HUES64 (cell line): ENCODE data around the gene NNT.
"Not testable (repeated sequence)": the region's sequence is repeated elsewhere in the genome, so short reads cannot be mapped to it uniquely, and the experiment has no call there.

Experiments
- H3K27ac ChIP-seq: 2 replicates; pipeline ENCODE4 v1.7.0; 2013; ENCODE audit warnings: low read depth, low read length, inconsistent platforms
- H3K27me3 ChIP-seq: 2 replicates; pipeline ENCODE4 v1.6.1; 2013; ENCODE audit warnings: mild to moderate bottlenecking, low read length; ENCODE audit not compliant: insufficient read depth
- H3K36me3 ChIP-seq: 2 replicates; pipeline ENCODE4 v1.6.1; 2013; ENCODE audit warnings: mild to moderate bottlenecking, low read length; ENCODE audit not compliant: insufficient read depth
- H3K4me1 ChIP-seq: 2 replicates; pipeline ENCODE4 v1.6.1; 2013; ENCODE audit warnings: mild to moderate bottlenecking, low read length, moderate library complexity; ENCODE audit not compliant: insufficient read depth
- H3K4me3 ChIP-seq: 2 replicates; pipeline ENCODE4 v1.5.1; 2013; ENCODE audit warnings: mild to moderate bottlenecking, low read length, moderate library complexity
- H3K9ac ChIP-seq: 2 replicates; pipeline ENCODE4 v1.6.1; 2013; ENCODE audit warnings: mild to moderate bottlenecking, low read depth, low read length
- H3K9me3 ChIP-seq: 2 replicates; pipeline ENCODE4 v1.6.1; 2013; ENCODE audit warnings: low read depth, low read length; ENCODE audit not compliant: insufficient read depth
- WGBS: fragments of 150-250, 120-280 bp; methylation state at CpG from one replicate; pipeline ENCODE4 v1.1.7; 2013; ENCODE audit warnings: missing lambda C conversion rate; 5-methylcytosine and 5-hydroxymethylcytosine counted together

The NNT gene

DNA sequence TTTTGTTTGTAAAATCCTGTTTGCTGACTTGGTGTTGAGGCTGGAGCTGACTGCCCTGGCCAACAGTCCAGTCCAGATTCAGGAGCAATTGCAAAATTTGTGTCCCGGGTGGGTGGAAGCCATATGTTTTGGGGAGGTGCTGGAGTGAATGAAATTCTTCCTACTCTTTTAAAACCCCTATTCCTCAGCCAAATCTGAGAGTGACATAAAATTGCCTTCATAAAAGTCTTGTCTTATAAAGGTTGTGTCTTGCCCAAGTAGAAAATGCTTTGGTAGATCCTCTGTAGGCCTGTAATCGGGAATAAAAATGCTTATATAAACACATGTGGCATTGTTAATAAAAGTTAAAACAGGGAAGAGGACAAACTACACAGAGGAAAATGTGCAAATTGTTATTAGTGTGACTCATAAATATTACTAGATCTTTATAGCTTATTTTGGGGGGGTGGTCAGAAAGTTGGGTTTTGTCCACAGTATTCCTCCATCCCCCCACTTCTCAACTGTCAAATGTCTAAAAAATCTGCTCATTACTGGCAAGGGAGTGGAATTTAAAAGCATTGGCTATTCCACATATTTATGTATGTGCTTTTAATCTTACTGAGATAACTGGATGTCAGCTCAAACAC lies 45.6 kb downstream of the NNT start:
- Histone ChIP-seq H3K27me3 (no peaks in the 10 kb centered on the region), H3K4me3 (no peak overlapping the region), H3K9me3 (no peaks in the 10 kb centered on the region), H3K9ac (no peak overlapping the region), H3K36me3 (peaks cover 25% of the 10 kb centered on the region), H3K27ac (no peak overlapping the region), H3K4me1 (no peaks in the 10 kb centered on the region)
- WGBS, result 100% methylated on average over 1 of the region's 2 CpGs

DNA sequence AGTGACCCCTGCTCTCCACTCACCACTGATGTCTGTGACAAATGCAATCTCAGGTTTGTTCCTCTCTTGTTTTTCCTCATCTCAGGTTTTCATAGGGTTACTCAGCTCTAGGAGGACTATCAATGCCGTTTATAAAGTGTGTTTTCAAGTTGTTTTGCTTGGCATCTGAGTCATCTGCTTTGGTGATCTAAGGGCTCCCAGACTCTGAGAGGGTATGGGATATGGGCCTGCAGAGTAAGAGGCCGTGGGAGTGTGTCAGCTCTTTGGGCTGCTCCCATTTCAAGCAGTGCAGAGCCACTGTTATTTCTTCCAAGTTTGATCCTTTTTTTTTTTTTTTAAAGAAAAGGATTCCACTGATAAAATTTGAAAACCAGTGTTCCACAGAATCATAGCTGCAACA lies 46.3 kb downstream of the NNT start:
- H3K4me1 ChIP-seq, result no peaks in the 10 kb centered on the region
- H3K27me3 ChIP-seq, result no peaks in the 10 kb centered on the region
- peaks cover 25% of the 10 kb centered on the region for H3K36me3 ChIP-seq
- WGBS, result 84% methylated on average over 2 of the region's 2 CpGs
- H3K27ac ChIP-seq, result no peak overlapping the region
- H3K9me3 ChIP-seq, result no peaks in the 10 kb centered on the region
- no peak overlapping the region for H3K9ac ChIP-seq
- no peak overlapping the region for H3K4me3 ChIP-seq

DNA sequence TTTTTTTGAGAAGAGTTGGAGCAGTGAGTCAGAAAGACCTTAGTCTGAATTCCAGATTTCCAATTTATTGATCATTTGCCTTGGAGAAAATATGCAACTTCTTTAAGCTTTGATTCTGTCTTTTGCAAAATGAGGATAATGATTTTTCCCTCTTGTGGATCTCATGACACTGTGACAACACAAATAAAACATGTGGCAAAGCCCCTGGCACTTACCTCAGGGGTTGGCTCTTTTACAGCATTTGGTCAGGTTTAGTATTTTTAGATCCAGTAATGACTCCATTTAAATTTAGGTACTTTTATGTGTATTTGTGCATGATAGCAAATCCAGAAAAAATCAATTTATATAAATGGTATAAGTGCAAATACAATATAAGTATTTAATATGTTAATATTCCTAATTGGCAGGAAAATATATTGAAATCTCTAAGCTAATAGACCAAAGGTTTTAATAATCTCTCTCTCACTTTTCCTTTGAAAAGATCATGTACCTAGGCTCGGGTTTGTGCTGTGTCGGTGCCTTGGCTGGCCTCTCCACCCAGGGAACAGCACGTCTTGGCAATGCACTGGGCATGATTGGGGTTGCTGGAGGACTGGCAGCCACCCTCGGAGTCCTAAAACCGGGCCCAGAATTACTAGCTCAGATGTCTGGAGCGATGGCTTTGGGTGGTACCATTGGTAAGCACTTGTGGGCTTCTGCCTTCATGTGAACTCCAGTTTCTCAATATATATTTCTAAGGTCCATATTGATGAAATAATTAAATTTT lies 49.7 kb downstream of the NNT start:
- no peaks in the 10 kb centered on the region for H3K27me3 ChIP-seq
- no peaks in the 10 kb centered on the region for H3K9me3 ChIP-seq
- WGBS, result 95% methylated on average over 6 of the region's 6 CpGs
- no peak overlapping the region for H3K4me3 ChIP-seq
- H3K4me1 ChIP-seq, result no peaks in the 10 kb centered on the region
- peaks cover 22% of the 10 kb centered on the region for H3K36me3 ChIP-seq
- H3K9ac ChIP-seq, result no peak overlapping the region
- H3K27ac ChIP-seq, result no peak overlapping the region

DNA sequence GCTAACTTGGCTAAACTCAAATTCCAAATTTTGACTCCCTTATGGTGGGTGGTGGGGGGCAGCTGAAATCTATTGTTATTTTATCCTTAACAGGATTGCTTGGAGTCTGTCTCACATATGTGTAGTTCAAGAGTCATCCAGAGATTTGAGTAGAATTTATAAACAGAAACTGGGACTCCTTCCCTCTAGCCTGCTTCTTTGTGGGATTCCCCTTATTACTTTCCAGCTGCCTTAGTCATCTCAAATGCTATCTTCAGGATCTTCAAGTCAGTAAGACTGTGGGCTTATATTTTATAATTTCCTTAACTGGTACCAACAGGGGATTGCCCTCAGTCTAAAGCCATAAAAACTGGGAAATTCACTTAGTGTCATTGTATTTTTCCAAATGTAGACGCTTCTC lies 55.5 kb downstream of the NNT start:
- no peak overlapping the region for H3K9ac ChIP-seq
- H3K27me3 ChIP-seq, result no peaks in the 10 kb centered on the region
- 98% methylated on average over 1 of the region's 1 CpG for WGBS
- H3K9me3 ChIP-seq, result no peaks in the 10 kb centered on the region
- peaks cover 14% of the 10 kb centered on the region for H3K36me3 ChIP-seq
- H3K4me3 ChIP-seq, result no peak overlapping the region
- H3K4me1 ChIP-seq, result no peaks in the 10 kb centered on the region
- H3K27ac ChIP-seq, result no peak overlapping the region

DNA sequence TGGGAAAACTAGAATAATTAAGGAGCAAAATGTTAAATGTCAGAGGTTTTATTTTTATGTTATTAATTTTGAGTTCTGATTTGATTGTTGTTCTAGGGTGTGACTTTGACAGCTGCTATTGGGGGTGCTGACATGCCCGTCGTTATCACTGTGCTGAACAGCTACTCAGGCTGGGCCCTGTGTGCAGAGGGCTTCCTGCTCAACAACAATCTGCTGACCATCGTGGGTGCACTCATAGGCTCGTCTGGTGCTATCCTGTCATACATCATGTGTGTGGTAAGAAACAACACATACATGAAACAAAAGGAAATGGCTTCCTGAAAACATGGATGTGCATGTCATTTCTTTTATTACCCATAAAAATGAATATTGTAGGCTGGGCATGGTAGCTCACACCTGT lies 56.1 kb downstream of the NNT start:
- H3K9ac ChIP-seq, result no peak overlapping the region
- no peaks in the 10 kb centered on the region for H3K9me3 ChIP-seq
- peaks cover 14% of the 10 kb centered on the region for H3K36me3 ChIP-seq
- no peaks in the 10 kb centered on the region for H3K4me1 ChIP-seq
- WGBS, result 96% methylated on average over 4 of the region's 4 CpGs
- H3K27me3 ChIP-seq, result no peaks in the 10 kb centered on the region
- H3K4me3 ChIP-seq, result no peak overlapping the region
- no peak overlapping the region for H3K27ac ChIP-seq

DNA sequence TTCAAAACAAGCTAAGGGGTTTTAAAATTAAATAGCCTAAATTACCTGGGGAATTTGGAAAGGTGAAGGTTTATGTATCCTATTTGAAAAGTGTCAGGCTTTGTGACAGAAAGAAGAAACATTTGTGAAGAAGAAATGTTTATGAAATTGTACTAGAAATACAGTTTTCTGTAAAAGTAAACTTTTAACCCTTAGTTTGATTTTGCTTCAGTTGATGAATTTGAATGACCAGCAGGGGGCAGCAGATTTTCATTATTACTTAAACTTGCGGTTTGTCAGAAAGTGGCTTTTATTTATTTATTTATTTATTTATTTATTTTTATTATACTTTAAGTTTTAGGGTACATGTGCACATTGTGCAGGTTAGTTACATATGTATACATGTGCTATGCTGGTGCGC lies 58.1 kb downstream of the NNT start:
- Histone ChIP-seq H3K36me3 (peaks cover 14% of the 10 kb centered on the region), H3K9me3 (no peaks in the 10 kb centered on the region), H3K4me3 (no peak overlapping the region), H3K27ac (no peak overlapping the region), H3K4me1 (no peaks in the 10 kb centered on the region), H3K27me3 (no peaks in the 10 kb centered on the region), H3K9ac (no peak overlapping the region)
- no CpG with 5 or more reads among the region's 2 CpGs for WGBS

DNA sequence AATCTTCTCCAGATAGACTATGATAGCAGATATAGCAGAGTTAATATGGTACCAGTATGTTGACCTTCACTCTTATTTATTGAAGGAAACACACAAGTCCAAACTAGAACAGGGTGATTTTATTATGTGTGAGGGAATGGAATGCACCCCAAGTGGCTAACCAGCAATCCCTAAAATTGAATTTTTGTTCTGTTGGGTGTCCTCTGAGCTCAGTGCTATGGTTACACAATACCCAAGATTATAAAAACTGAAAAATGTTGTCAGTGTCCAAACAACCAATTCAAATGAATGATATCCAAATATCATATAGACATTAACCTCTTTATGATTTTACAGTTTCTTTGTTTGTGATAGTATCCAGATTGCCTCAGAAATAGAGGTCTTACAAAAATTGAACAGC lies 60.9 kb downstream of the NNT start:
- H3K9ac ChIP-seq, result no peak overlapping the region
- H3K4me3 ChIP-seq, result no peak overlapping the region
- no peaks in the 10 kb centered on the region for H3K9me3 ChIP-seq
- peaks cover 14% of the 10 kb centered on the region for H3K36me3 ChIP-seq
- no peak overlapping the region for H3K27ac ChIP-seq
- H3K27me3 ChIP-seq, result no peaks in the 10 kb centered on the region
- H3K4me1 ChIP-seq, result no peaks in the 10 kb centered on the region

DNA sequence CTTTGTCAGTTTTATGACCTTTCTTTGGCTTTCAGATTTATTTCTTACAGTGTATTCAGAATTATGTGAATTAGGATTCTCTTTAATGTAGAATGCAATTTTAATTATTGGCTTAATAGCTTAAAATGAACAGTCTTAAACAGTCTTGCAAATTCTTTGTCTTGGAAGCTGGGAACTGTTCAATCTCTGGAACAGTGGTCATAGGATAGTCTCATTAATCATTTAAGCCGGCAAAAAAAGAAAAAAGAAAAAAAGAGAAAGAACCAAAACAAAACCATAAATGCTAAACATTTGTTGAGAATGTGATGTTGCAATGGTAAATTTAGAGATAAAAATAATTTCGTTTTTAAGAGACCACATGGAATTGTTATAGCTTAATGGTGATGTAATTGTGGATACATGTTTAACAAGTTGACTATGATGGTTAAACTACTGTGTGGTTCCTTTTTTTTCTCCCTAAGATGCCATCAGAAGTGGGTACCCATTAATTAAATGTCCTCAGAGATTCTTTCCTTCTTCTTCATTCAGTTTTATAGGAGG lies 61.6 kb downstream of the NNT start:
- H3K27me3 ChIP-seq, result no peaks in the 10 kb centered on the region
- H3K9ac ChIP-seq, result no peak overlapping the region
- no peak overlapping the region for H3K27ac ChIP-seq
- H3K9me3 ChIP-seq, result no peaks in the 10 kb centered on the region
- peaks cover 10% of the 10 kb centered on the region for H3K36me3 ChIP-seq
- no peak overlapping the region for H3K4me3 ChIP-seq
- H3K4me1 ChIP-seq, result no peaks in the 10 kb centered on the region
- WGBS, result 95% methylated on average over 2 of the region's 2 CpGs

DNA sequence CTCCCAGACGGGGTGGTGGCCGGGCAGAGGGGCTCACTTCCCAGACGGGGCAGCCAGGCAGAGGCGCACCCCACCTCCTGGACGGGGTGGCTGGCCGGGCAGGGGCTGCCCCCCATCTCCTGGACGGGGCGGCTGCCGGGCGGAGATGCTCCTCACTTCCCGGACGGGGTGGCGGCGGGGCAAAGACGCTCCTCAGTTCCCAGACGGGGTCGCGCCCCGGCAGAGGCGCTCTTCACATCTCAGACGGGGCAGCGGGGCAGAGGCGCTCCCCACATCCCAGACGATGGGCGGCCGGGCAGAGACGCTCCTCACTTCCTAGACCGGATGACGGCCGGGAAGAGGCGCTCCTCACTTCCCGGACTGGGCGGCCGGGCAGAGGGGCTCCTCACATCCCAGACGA lies 62.8 kb downstream of the NNT start:
- not testable (repeated sequence) for H3K9ac ChIP-seq, H3K4me1 ChIP-seq, H3K27me3 ChIP-seq, H3K36me3 ChIP-seq, H3K9me3 ChIP-seq, H3K27ac ChIP-seq, H3K4me3 ChIP-seq
- WGBS, result 95% methylated on average over 35 of the region's 35 CpGs

DNA sequence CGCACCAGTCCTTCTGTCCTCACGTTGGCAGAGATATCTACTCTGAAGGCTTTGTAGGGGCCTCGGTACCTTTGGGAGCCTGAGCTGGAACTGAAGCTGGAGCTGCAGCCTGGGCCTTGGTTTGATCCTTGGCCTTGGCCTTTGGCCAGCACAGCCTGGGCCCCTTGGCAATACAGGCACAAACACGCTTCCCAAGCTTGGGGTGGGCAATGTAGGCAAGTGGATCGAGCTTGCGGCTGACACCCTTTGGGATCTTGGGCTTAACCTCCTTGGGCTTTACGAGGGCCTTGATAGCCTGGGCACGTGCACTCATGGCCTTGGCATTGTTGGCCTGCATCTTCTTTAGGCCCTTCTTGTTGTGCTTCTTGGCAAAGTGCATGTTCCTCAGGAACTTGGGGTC lies 63.7 kb downstream of the NNT start:
- H3K4me3 ChIP-seq, H3K4me1 ChIP-seq, H3K27me3 ChIP-seq, H3K36me3 ChIP-seq, H3K27ac ChIP-seq, H3K9ac ChIP-seq, H3K9me3 ChIP-seq: not testable (repeated sequence)
- 93% methylated on average over 8 of the region's 8 CpGs for WGBS

DNA sequence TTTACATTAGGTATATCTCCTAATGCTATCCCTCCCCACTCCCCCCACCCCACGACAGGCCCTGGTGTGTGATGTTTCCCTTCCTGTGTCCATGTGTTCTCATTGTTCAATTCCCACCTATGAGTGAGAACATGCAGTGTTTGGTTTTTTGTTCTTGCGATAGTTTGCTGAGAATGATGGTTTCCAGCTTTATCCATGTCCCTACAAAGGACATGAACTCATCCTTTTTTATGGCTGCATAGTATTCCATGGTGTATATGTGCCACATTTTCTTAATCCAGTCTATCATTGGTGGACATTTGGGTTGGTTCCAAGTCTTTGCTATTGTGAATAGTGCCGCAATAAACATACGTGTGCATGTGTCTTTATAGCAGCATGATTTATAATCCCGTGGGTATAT lies 64.4 kb downstream of the NNT start:
- WGBS, result 100% methylated on average over 1 of the region's 5 CpGs

More for the DNA sequence above, 64.4 kb downstream of the NNT start:
- H3K4me3 ChIP-seq, H3K9me3 ChIP-seq, H3K27ac ChIP-seq, H3K4me1 ChIP-seq, H3K36me3 ChIP-seq, H3K9ac ChIP-seq, H3K27me3 ChIP-seq: not testable (repeated sequence)
